GM12892 (cell line): ENCODE results near the gene CMTM1.

ENCODE experiments used
- POLR2A ChIP-seq: IDR thresholded peaks from 2 replicates; pipeline ENCODE4 v1.6.1; 2011; ENCODE audit warnings: low read depth, low read length, control low read depth
- POLR2AphosphoS5 ChIP-seq: IDR thresholded peaks from 2 replicates; pipeline ENCODE4 v1.6.1; 2011; ENCODE audit warnings: low read depth, low read length, control low read depth
- TAF1 ChIP-seq: IDR thresholded peaks from 2 replicates; pipeline ENCODE4 v1.6.1; 2011; ENCODE audit warnings: low read depth, mild to moderate bottlenecking, control low read depth, low read length, borderline replicate concordance

GRCh38 chr16:66576296-66576695, 10.1 kb downstream of the CMTM1 start:
- no peak for TF ChIP-seq POLR2AphosphoS5
- no peak for TF ChIP-seq POLR2A
- TF ChIP-seq TAF1: no peak
